Omental fat pad (tissue), 4 donors: ENCODE measurements around the gene TAOK3. TPM values are rescaled to one million over a fixed set of nuclear protein-coding genes. Genes with fewer than 3 reads are reported as not detected.

ENCODE experiments used
- ATAC-seq: fragments of 150-250 bp; one replicate; pipeline ENCODE4 v1.9.1; 2016; ENCODE audit warnings: mild to moderate bottlenecking, moderate library complexity; ENCODE audit not compliant: low FRiP score
- DNase-seq: peaks from one replicate; pipeline ENCODE4 v3.0.0-alpha.2; 2019; ENCODE audit warnings: low spot score
- total RNA-seq, 4 donors: library from RNA; depleted of rRNA; stranded (reverse); fragments of >200 nt; gene quantifications; one replicate each; pipeline ENCODE4 v1.1.0, GENCODE V29; 2016
- TF ChIP-seq, protein P1 (sequence below), 3 donors: fragments of 450-650 bp; IDR thresholded peaks; one replicate each; pipeline ENCODE4 v1.5.1; 2016 to 2017; ENCODE audit warnings: antibody characterized with exemption in 3 of 3, mild to moderate bottlenecking in 3 of 3, moderate library complexity in 2 of 3

Gene TAOK3
- total RNA-seq, 4 donors from 2014 or later: 35.5 to 47.4 (median 40.7) TPM

- no peak for ATAC-seq
- no peak for DNase-seq
- TF ChIP-seq, protein P1, sequence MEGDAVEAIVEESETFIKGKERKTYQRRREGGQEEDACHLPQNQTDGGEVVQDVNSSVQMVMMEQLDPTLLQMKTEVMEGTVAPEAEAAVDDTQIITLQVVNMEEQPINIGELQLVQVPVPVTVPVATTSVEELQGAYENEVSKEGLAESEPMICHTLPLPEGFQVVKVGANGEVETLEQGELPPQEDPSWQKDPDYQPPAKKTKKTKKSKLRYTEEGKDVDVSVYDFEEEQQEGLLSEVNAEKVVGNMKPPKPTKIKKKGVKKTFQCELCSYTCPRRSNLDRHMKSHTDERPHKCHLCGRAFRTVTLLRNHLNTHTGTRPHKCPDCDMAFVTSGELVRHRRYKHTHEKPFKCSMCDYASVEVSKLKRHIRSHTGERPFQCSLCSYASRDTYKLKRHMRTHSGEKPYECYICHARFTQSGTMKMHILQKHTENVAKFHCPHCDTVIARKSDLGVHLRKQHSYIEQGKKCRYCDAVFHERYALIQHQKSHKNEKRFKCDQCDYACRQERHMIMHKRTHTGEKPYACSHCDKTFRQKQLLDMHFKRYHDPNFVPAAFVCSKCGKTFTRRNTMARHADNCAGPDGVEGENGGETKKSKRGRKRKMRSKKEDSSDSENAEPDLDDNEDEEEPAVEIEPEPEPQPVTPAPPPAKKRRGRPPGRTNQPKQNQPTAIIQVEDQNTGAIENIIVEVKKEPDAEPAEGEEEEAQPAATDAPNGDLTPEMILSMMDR (IDR thresholded peaks at IDR 0.05): no peak
Measured at GRCh38 chr12:118377021-118377883, 4.5 kb upstream of the TAOK3 start.

GRCh38 chr12:118376089-118377020, 3.6 kb upstream of the TAOK3 start, which contains the start of gene SUDS3:
SUDS3 (plus strand) TSS chr12:118376555; CDS start chr12:118376692, 137 bp downstream.
- TF ChIP-seq, protein P1 (IDR thresholded peaks at IDR 0.05): peak in 2 of 3 donors; percentile 96 to 98
- ATAC-seq (peak; percentile 53), DNase-seq (peak; percentile 92)

DNA sequence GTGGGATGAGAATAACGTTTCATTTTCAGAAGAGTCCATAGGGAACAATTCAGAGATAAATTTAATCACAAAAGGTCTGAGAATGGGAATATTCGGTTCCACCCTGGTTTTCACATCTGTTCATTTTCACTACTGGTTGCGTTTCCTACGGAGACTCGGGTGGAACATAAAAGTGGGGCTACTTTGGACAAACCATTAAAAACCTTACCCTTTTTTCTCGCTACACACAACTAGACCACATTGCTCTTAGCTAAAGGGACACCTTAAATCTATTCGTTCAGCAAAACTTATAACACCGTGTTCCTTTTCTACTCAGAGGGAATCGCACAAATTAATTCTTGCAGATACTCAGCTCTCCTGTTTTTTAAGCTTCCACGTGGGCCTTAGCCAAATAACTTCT, 2.6 kb upstream of the TAOK3 start:
- no peak for DNase-seq
- no peak for ATAC-seq
- TF ChIP-seq, protein P1 (IDR thresholded peaks at IDR 0.05): no peak

DNA sequence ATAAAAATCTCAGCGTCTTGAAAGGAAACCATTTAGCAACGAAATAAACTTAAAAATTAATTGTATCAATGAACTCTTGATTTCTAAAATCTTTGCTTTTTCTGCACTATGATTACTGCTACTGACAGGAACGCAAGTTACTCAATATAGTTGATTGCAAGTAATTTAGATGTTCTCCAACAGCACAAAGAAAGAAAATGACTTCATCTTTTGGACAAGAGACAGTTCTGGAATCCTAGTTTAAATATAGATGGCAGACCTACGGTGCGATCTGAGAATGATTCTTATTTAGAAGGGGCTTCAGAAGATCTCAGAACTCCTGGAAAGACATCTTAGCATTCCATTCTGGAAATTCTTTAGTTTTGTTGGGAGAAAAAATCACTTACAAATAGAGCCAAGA, 2.2 kb upstream of the TAOK3 start:
- TF ChIP-seq, protein P1 (IDR thresholded peaks at IDR 0.05): no peak
- ATAC-seq (no peak), DNase-seq (no peak)

DNA sequence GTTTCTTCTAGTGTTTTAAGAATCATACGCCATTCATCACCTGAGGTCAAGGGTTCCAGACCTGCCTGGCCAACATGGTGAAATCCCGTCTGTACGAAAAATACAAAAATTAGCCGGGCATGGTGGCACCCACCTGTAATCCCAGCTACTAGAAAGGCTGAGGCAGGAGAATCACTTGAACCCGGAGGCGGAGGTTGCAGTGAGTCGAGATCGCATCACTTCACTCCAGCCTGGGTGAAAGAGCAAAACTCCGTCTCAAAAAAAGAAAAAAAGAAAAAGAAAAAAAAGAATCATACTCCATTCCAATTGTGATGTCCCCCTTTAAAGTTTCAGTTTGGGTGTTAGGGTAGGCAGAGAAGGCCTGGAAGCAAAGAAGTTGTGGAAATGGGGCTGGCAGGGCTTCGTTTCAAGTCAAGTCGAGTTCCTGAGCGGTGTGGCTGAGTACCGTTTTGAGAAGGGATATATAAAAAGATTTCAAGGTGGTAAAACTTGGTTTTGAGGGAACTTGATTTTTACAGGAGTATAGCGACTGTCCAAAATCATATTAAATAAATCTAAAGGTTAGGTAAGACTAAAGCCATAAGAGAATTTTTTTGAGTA, 1.5 kb upstream of the TAOK3 start:
- no peak for ATAC-seq
- DNase-seq: no peak
- TF ChIP-seq, protein P1 (IDR thresholded peaks at IDR 0.05): no peak

DNA sequence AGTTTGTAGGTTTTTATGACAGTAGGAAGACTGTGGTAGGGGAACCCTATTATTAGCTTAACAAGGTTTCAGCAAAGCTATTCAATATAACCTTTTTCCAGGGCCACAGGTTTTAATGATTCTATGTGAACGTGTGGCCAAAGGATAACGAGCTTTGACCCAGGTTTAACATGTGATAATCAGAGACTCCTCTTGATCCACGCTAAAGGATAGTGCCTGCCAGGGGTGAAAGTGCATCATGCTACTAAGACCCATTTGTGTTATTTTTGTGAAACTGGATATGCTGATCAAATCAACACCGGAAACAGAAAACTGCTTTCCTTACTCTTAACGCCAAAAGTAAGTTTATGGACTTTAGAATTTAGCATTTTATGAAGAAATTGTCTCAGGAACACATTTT, 909 bp upstream of the TAOK3 start:
- TF ChIP-seq, protein P1 (IDR thresholded peaks at IDR 0.05): no peak
- DNase-seq (no peak), ATAC-seq (no peak)
